GM12892 (cell line): ENCODE data around the gene PIRT.

Experiments used
- DNase-seq: peaks from one replicate; pipeline ENCODE4 v3.0.0; 2011; ENCODE audit not compliant: insufficient read length
- FAIRE-seq: peaks from 2 replicates; lab custom pipeline; 2011; peaks lifted over from hg19 to GRCh38; lab: Jason Lieb, UNC
- POLR2A ChIP-seq: IDR thresholded peaks from 2 replicates; pipeline ENCODE4 v1.6.1; 2011; ENCODE audit warnings: low read depth, low read length, control low read depth
- POLR2AphosphoS5 ChIP-seq: IDR thresholded peaks from 2 replicates; pipeline ENCODE4 v1.6.1; 2011; ENCODE audit warnings: low read depth, low read length, control low read depth
- TAF1 ChIP-seq: IDR thresholded peaks from 2 replicates; pipeline ENCODE4 v1.6.1; 2011; ENCODE audit warnings: low read depth, mild to moderate bottlenecking, control low read depth, low read length, borderline replicate concordance

Gene PIRT

GRCh38 chr17:10815319-10815718 lies 22.6 kb downstream of the PIRT start:
- TF ChIP-seq POLR2AphosphoS5 (no peak), POLR2A (no peak), TAF1 (no peak)
- FAIRE-seq (no peak), DNase-seq (no peak)

- DNase-seq (no peak), FAIRE-seq (no peak)
- TF ChIP-seq TAF1: no peak
- no peak for TF ChIP-seq POLR2A
- TF ChIP-seq POLR2AphosphoS5: no peak
These were observed 23.8 kb downstream of the PIRT start for GRCh38 chr17:10814075-10814474.

GRCh38 chr17:10812674-10813073 lies 25.2 kb downstream of the PIRT start:
- DNase-seq: no peak
- TF ChIP-seq POLR2AphosphoS5 (no peak), TAF1 (no peak), POLR2A (no peak)
- FAIRE-seq: no peak

GRCh38 chr17:10809605-10810004 lies 28.3 kb downstream of the PIRT start:
- TF ChIP-seq TAF1 (no peak), POLR2AphosphoS5 (no peak), POLR2A (no peak)
- no peak for DNase-seq
- FAIRE-seq: no peak

GRCh38 chr17:10807704-10808128 lies 30.2 kb downstream of the PIRT start:
- TF ChIP-seq TAF1: no peak
- no peak for TF ChIP-seq POLR2AphosphoS5
- TF ChIP-seq POLR2A: no peak
- no peak for FAIRE-seq
- no peak for DNase-seq

- FAIRE-seq (no peak), DNase-seq (no peak)
- no peak for TF ChIP-seq POLR2A
- TF ChIP-seq POLR2AphosphoS5: no peak
- no peak for TF ChIP-seq TAF1
These were observed 31.2 kb downstream of the PIRT start for GRCh38 chr17:10806545-10807262.

GRCh38 chr17:10805911-10806310 lies 32.0 kb downstream of the PIRT start:
- no peak for FAIRE-seq
- no peak for TF ChIP-seq POLR2A
- no peak for TF ChIP-seq TAF1
- no peak for TF ChIP-seq POLR2AphosphoS5

GRCh38 chr17:10804546-10804945 lies 33.3 kb downstream of the PIRT start:
- FAIRE-seq: no peak
- TF ChIP-seq TAF1 (no peak), POLR2AphosphoS5 (no peak), POLR2A (no peak)
- no peak for DNase-seq

More at GRCh38 chr17:10805911-10806310, 32.0 kb downstream of the PIRT start:
- no peak for DNase-seq

- no peak for TF ChIP-seq POLR2A
- no peak for TF ChIP-seq POLR2AphosphoS5
- TF ChIP-seq TAF1: no peak
These were observed 33.9 kb downstream of the PIRT start, which contains the start of gene TMEM238L for GRCh38 chr17:10803830-10804475. TSS of gene TMEM238L (minus strand) at chr17:10804099. CDS start at chr17:10803963, 136 bp downstream.

GRCh38 chr17:10803350-10803749 lies 34.5 kb downstream of the PIRT start:
- DNase-seq (no peak), FAIRE-seq (no peak)
- TF ChIP-seq POLR2AphosphoS5: no peak
- TF ChIP-seq TAF1: no peak
- TF ChIP-seq POLR2A: no peak

More at GRCh38 chr17:10803830-10804475, 33.9 kb downstream of the PIRT start, which contains the start of gene TMEM238L:
- DNase-seq (no peak), FAIRE-seq (no peak)

GRCh38 chr17:10802496-10803284 lies 35.2 kb downstream of the PIRT start:
- DNase-seq (no peak), FAIRE-seq (no peak)
- no peak for TF ChIP-seq TAF1
- TF ChIP-seq POLR2AphosphoS5: no peak
- TF ChIP-seq POLR2A: no peak
